NT2/D1 (cell line): ENCODE measurements around the gene CTXND2.

Source experiments
- SUZ12 ChIP-seq: IDR thresholded peaks from 2 replicates; pipeline ENCODE4 v1.6.1; 2011; ENCODE audit not compliant: insufficient read length, insufficient read depth; ENCODE audit errors: extremely low read depth
- YY1 ChIP-seq: IDR thresholded peaks from 2 replicates; pipeline ENCODE4 v1.6.1; 2011; ENCODE audit not compliant: insufficient read length, insufficient read depth

- TF ChIP-seq YY1: no peak
- TF ChIP-seq SUZ12: no peak
Observed at GRCh38 chr1:150917387-150917786, 30.5 kb downstream of the CTXND2 start.
